Measurements from ENCODE around the gene CDK11B. TPM values are rescaled to one million over a fixed set of nuclear protein-coding genes. Genes with fewer than 3 reads are reported as not detected.

Gene CDK11B
- total RNA-seq, 4 donors from 2014 or later, result 19.4 to 42.3 (median 21.8) TPM

GRCh38 chr1:1619917-1620361 is 38.9 kb downstream of the CDK11B start:
- intact Hi-C loops (cut with DNase I; ENCODE audit: low total_unique reads), result no loop called here
- 82 to 95% methylated on average over 8 to 14 of the region's 14 CpGs for WGBS, 2 donors
- DNase-seq (ENCODE audit: low spot score in 2 of 2), result no peak
- no peak overlapping the region for H3K4me3 ChIP-seq (ENCODE audit: low read depth, poor library complexity, severe bottlenecking)
- no peak for TF ChIP-seq POLR2A (IDR thresholded peaks at IDR 0.05)
- TF ChIP-seq CTCF (IDR thresholded peaks at IDR 0.05), result no peak

GRCh38 chr1:1618396-1619068 is 40.3 kb downstream of the CDK11B start:
- WGBS, 2 donors, result 93 to 97% methylated on average over 7 of the region's 9 CpGs
- DNase-seq (ENCODE audit: low spot score in 2 of 2), result no peak
- no peak overlapping the region for H3K4me3 ChIP-seq (ENCODE audit: low read depth, poor library complexity, severe bottlenecking)
- no peak for TF ChIP-seq POLR2A (IDR thresholded peaks at IDR 0.05)
- no peak for TF ChIP-seq CTCF (IDR thresholded peaks at IDR 0.05)
- intact Hi-C loops (cut with DNase I; ENCODE audit: low total_unique reads), result no loop called here

GRCh38 chr1:1617925-1618324 is 40.9 kb downstream of the CDK11B start:
- DNase-seq (ENCODE audit: low spot score in 2 of 2), result no peak
- intact Hi-C loops (cut with DNase I; ENCODE audit: low total_unique reads), result no loop called here
- TF ChIP-seq CTCF (IDR thresholded peaks at IDR 0.05), result no peak
- TF ChIP-seq POLR2A (IDR thresholded peaks at IDR 0.05), result no peak
- H3K4me3 ChIP-seq (ENCODE audit: low read depth, poor library complexity, severe bottlenecking), result no peak overlapping the region
- 85 to 91% methylated on average over 5 to 6 of the region's 6 CpGs for WGBS, 2 donors

- no peak for DNase-seq (ENCODE audit: low spot score in 2 of 2)
- no peak overlapping the region for H3K4me3 ChIP-seq (ENCODE audit: low read depth, poor library complexity, severe bottlenecking)
- intact Hi-C loops (cut with DNase I; ENCODE audit: low total_unique reads), result no loop called here
- 86 to 91% methylated on average over 11 of the region's 11 CpGs for WGBS, 2 donors
- TF ChIP-seq POLR2A (IDR thresholded peaks at IDR 0.05) (no peak), CTCF (IDR thresholded peaks at IDR 0.05) (no peak)
These were observed 41.3 kb downstream of the CDK11B start for GRCh38 chr1:1617516-1617915.

- H3K4me3 ChIP-seq (ENCODE audit: low read depth, poor library complexity, severe bottlenecking), result no peak overlapping the region
- no peak for DNase-seq (ENCODE audit: low spot score in 2 of 2)
- intact Hi-C loops (cut with DNase I; ENCODE audit: low total_unique reads), result no loop called here
- 68 to 75% methylated on average over 13 to 18 of the region's 19 CpGs for WGBS, 2 donors
- no peak for TF ChIP-seq CTCF (IDR thresholded peaks at IDR 0.05)
- no peak for TF ChIP-seq POLR2A (IDR thresholded peaks at IDR 0.05)
These were observed 42.0 kb downstream of the CDK11B start for GRCh38 chr1:1616838-1617237.

Data from lower leg skin (tissue), 4 donors.